Thyroid gland (tissue), 4 donors: ENCODE data around the gene EXD1.

Source experiments
- POLR2A ChIP-seq, 2 donors: fragments of 450-650 bp; IDR thresholded peaks; one replicate each; pipeline ENCODE4 v1.6.1; 2017; ENCODE audit warnings: antibody characterized with exemption in 2 of 2, mild to moderate bottlenecking in 2 of 2, moderate library complexity in 1 of 2
- TF ChIP-seq, protein P1 (sequence below), 6 experiments: fragments of 200-600 bp in 3 of 6; fragments of 450-650 bp in 3 of 6; sonication (generic) in 3 of 6; IDR thresholded peaks; one replicate each; pipeline ENCODE4 v1.5.1; 2016 to 2019; ENCODE audit warnings: antibody characterized with exemption in 6 of 6, mild to moderate bottlenecking in 2 of 6, inconsistent platforms in 1 of 6, moderate library complexity in 1 of 6

GRCh38 chr15:41276831-41277230 is 46.3 kb upstream of the EXD1 start:
- TF ChIP-seq, protein P1, sequence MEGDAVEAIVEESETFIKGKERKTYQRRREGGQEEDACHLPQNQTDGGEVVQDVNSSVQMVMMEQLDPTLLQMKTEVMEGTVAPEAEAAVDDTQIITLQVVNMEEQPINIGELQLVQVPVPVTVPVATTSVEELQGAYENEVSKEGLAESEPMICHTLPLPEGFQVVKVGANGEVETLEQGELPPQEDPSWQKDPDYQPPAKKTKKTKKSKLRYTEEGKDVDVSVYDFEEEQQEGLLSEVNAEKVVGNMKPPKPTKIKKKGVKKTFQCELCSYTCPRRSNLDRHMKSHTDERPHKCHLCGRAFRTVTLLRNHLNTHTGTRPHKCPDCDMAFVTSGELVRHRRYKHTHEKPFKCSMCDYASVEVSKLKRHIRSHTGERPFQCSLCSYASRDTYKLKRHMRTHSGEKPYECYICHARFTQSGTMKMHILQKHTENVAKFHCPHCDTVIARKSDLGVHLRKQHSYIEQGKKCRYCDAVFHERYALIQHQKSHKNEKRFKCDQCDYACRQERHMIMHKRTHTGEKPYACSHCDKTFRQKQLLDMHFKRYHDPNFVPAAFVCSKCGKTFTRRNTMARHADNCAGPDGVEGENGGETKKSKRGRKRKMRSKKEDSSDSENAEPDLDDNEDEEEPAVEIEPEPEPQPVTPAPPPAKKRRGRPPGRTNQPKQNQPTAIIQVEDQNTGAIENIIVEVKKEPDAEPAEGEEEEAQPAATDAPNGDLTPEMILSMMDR (IDR thresholded peaks at IDR 0.05): no peak
- no peak for TF ChIP-seq POLR2A (IDR thresholded peaks at IDR 0.05)
